Body of pancreas (tissue), 4 donors: ENCODE data around the gene TMEM270. TPM values are rescaled to one million over a fixed set of nuclear protein-coding genes. Genes with fewer than 3 reads are reported as not detected.
"Not testable (repeated sequence)": the region's sequence is repeated elsewhere in the genome, so short reads cannot be mapped to it uniquely, and the experiment has no call there.

ENCODE experiments used
- ATAC-seq: fragments of 150-250 bp; one replicate; pipeline ENCODE4 v1.9.1; 2016
- DNase-seq, 4 donors: peaks; one replicate each; pipeline ENCODE4 v3.0.0-alpha.2; 2019
- H3K27ac ChIP-seq, 4 donors: fragments of 200-600 bp; sonication (generic); 1 replicate in 3 of 4; 2 replicates in 1 of 4; pipeline versions ENCODE4 v1.5.1 to v1.6.1; 2016 to 2019; ENCODE audit warnings: mild to moderate bottlenecking in 1 of 4, mixed read lengths in 1 of 4, moderate library complexity in 1 of 4
- H3K27me3 ChIP-seq, 2 donors: fragments of 200-600 bp; sonication (generic); one replicate each; pipeline ENCODE4 v1.6.0; 2016; ENCODE audit warnings: mild to moderate bottlenecking in 1 of 2
- H3K36me3 ChIP-seq, 2 donors: fragments of 200-600 bp; sonication (generic); replicated peaks in 1 of 2; 2 replicates each; pipeline ENCODE4 v1.5.1; 2016; ENCODE audit warnings: low read depth in 2 of 2; ENCODE audit not compliant: insufficient read depth in 1 of 2
- H3K4me1 ChIP-seq: fragments of 200-600 bp; sonication (generic); one replicate; pipeline ENCODE4 v1.6.0; 2016
- H3K4me3 ChIP-seq, 2 donors: fragments of 200-600 bp; sonication (generic); 1 replicate in 1 of 2; 2 replicates in 1 of 2; pipeline ENCODE4 v1.5.1; 2016 to 2019
- H3K9me3 ChIP-seq, 3 donors: fragments of 200-600 bp; sonication (generic); 1 replicate in 2 of 3; 2 replicates in 1 of 3; pipeline ENCODE4 v1.5.1; 2016
- CTCF ChIP-seq, 7 experiments: fragments of 450-650 bp in 4 of 7; fragments of 200-600 bp in 3 of 7; sonication (generic) in 3 of 7; IDR thresholded peaks; one replicate each; pipeline ENCODE4 v1.5.1; 2016 to 2019; ENCODE audit warnings: antibody characterized with exemption in 7 of 7
- POLR2A ChIP-seq, 3 donors: fragments of 450-650 bp; IDR thresholded peaks; one replicate each; pipeline ENCODE4 v1.6.1; 2016; ENCODE audit warnings: antibody characterized with exemption in 3 of 3, mild to moderate bottlenecking in 2 of 3
- WGBS, 2 donors: methylation state at CpG; one replicate each; pipeline ENCODE4 v1.1.5; 2017; 5-methylcytosine and 5-hydroxymethylcytosine counted together
- intact Hi-C: fragments of 100-400 bp; cut with DNase I; formaldehyde crosslinking; loops from one replicate; pipeline ENCODE4 v1.15.1; 2023
- total RNA-seq, 2 donors: library from RNA; depleted of rRNA; stranded (reverse); fragments of >200 nt; gene quantifications; one replicate each; pipeline ENCODE4 v1.1.0, GENCODE V29; 2016

TMEM270 gene
- total RNA-seq, 2 donors from 2014 or later: not detected

GRCh38 chr7:73820013-73820412 lies 40.9 kb upstream of the TMEM270 start:
- H3K9me3 ChIP-seq: no peaks in the 10 kb centered on the region
- ATAC-seq: no peak
- H3K27ac ChIP-seq: no peak overlapping the region
- no peak overlapping the region for H3K4me3 ChIP-seq
- no peaks in the 10 kb centered on the region for H3K27me3 ChIP-seq
- H3K36me3 ChIP-seq: no peaks in the 10 kb centered on the region
- peaks cover 11% of the 10 kb centered on the region for H3K4me1 ChIP-seq
- TF ChIP-seq CTCF (IDR thresholded peaks at IDR 0.05): no peak
- no peak for TF ChIP-seq POLR2A (IDR thresholded peaks at IDR 0.05)
- intact Hi-C loops: no loop called here
- 85% methylated on average over 7 of the region's 7 CpGs for WGBS, 2 donors
- no peak for DNase-seq

- H3K27me3 ChIP-seq, H3K27ac ChIP-seq, intact Hi-C loops, H3K9me3 ChIP-seq, H3K4me3 ChIP-seq, H3K36me3 ChIP-seq, ATAC-seq: not testable (repeated sequence)
- WGBS, 2 donors: 96% methylated on average over 14 of the region's 14 CpGs
- peaks cover 28% of the 10 kb centered on the region for H3K4me1 ChIP-seq
- DNase-seq: peak in 1 of 4 donors; percentile 3
Observed at GRCh38 chr7:73821597-73822285, 39.2 kb upstream of the TMEM270 start.

GRCh38 chr7:73822319-73823173 lies 38.4 kb upstream of the TMEM270 start:
- ATAC-seq (peak; percentile 25), DNase-seq (peak in 3 of 4 donors; percentile 49 to 64 (median 55))
- intact Hi-C loops: no loop called here
- H3K9me3 ChIP-seq: no peaks in the 10 kb centered on the region
- H3K27me3 ChIP-seq: no peaks in the 10 kb centered on the region
- H3K4me3 ChIP-seq: no peak overlapping the region
- H3K4me1 ChIP-seq: peaks cover 36% of the 10 kb centered on the region
- H3K36me3 ChIP-seq: no peaks in the 10 kb centered on the region
- 69 to 71% methylated on average over 9 to 14 of the region's 15 CpGs for WGBS, 2 donors
- peak overlapping the region in 2 of 4 donors; percentile 23 to 41 for H3K27ac ChIP-seq
- peak in 1 of 3 donors; percentile 32 for TF ChIP-seq POLR2A (IDR thresholded peaks at IDR 0.05)
- no peak for TF ChIP-seq CTCF (IDR thresholded peaks at IDR 0.05)

GRCh38 chr7:73823257-73823656 lies 37.7 kb upstream of the TMEM270 start:
- 63 to 70% methylated on average over 5 of the region's 5 CpGs for WGBS, 2 donors
- Histone ChIP-seq H3K27me3 (no peaks in the 10 kb centered on the region), H3K4me3 (no peak overlapping the region), H3K4me1 (peaks cover 41% of the 10 kb centered on the region), H3K27ac (peak overlapping the region in 1 of 4 donors; percentile 41), H3K9me3 (no peaks in the 10 kb centered on the region), H3K36me3 (no peaks in the 10 kb centered on the region)
- no peak for DNase-seq
- intact Hi-C loops: no loop called here
- no peak for ATAC-seq
- TF ChIP-seq CTCF (IDR thresholded peaks at IDR 0.05): no peak

GRCh38 chr7:73823873-73824592 lies 36.9 kb upstream of the TMEM270 start:
- Histone ChIP-seq H3K4me1 (peaks cover 49% of the 10 kb centered on the region), H3K27ac (no peak overlapping the region), H3K9me3 (no peaks in the 10 kb centered on the region), H3K4me3 (no peak overlapping the region), H3K27me3 (no peaks in the 10 kb centered on the region), H3K36me3 (no peaks in the 10 kb centered on the region)
- 83 to 87% methylated on average over 11 of the region's 11 CpGs for WGBS, 2 donors
- ATAC-seq (no peak), DNase-seq (peak in 2 of 4 donors; percentile 2 to 5)
- intact Hi-C loops: no loop called here
- TF ChIP-seq CTCF (IDR thresholded peaks at IDR 0.05) (no peak), POLR2A (IDR thresholded peaks at IDR 0.05) (no peak)
